Measurements from ENCODE around the gene UNC93B1.
"Not testable (repeated sequence)": the region's sequence is repeated elsewhere in the genome, so short reads cannot be mapped to it uniquely, and the experiment has no call there.

DNA sequence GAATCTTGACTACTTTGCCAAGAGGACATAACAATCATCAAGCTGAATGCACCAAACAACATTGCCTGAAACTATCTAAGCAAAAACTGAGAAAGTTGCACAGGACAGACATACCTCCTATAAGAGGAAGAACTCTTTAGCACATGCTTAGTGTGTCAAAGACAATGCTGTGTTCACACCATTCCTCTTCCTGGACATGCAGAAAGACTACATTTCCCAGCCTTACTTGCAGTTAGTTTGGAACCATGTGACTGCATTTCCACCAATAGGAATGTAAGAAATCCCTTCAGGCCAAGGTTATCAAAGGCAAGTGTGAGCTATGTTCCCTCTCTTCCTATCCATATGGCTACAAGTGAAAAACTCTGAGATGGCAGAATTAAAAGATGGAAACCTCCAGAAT lies 39.2 kb downstream of the UNC93B1 start:
- TF ChIP-seq CTCF (IDR thresholded peaks at IDR 0.05; ENCODE audit: borderline replicate concordance, extremely low read depth, low read length, poor library complexity, severe bottlenecking); EZH2 (IDR thresholded peaks at IDR 0.05; ENCODE audit: borderline replicate concordance, low read depth, low read length, severe bottlenecking): not testable (repeated sequence)

Data from DND-41 (cell line).